ENCODE measurements around the gene IQGAP2.

IQGAP2 gene

DNA sequence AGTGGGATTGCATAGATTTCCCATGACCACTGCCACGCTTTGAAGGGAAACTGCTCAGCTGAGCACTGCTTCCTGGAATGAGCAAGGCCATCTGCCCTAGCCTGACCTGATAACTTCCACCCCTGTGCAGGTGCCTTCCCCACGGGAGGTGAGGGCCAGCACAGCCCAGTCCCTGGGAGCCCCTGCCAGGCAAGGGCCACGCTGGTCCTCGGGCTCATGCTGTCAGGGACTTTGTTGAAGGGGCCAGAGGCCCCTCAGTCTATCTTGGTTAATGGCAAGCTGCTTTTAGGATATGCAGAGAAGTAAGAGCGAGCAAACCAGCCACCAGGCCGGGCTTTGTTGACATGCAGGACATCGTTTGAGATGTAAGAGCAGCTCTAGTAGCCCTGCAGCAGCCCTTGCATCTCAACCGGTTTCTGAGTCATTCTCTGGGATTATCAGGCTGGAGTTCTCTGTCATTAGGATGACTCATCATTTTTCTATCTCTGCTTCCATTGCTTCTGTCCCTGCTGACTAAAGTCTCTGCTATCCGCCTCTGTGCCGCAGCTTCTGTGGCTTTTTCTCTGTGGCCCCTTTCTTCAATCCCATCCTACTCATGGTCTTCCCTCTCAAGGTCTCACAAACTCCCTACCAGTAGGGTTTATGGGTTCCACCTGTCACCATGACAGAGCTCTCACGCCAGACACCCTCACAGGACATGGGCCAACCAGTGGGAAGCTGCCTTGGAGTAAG is 30.6 kb upstream of the IQGAP2 start:
- Histone ChIP-seq H3K27ac (ENCODE audit: extremely low read depth, low read depth, low read length) (no peak overlapping the region), H3K4me1 (ENCODE audit: control insufficient read depth, insufficient read depth, low read length) (no peaks in the 10 kb centered on the region)
- POLR2A ChIA-PET: no interaction called here

DNA sequence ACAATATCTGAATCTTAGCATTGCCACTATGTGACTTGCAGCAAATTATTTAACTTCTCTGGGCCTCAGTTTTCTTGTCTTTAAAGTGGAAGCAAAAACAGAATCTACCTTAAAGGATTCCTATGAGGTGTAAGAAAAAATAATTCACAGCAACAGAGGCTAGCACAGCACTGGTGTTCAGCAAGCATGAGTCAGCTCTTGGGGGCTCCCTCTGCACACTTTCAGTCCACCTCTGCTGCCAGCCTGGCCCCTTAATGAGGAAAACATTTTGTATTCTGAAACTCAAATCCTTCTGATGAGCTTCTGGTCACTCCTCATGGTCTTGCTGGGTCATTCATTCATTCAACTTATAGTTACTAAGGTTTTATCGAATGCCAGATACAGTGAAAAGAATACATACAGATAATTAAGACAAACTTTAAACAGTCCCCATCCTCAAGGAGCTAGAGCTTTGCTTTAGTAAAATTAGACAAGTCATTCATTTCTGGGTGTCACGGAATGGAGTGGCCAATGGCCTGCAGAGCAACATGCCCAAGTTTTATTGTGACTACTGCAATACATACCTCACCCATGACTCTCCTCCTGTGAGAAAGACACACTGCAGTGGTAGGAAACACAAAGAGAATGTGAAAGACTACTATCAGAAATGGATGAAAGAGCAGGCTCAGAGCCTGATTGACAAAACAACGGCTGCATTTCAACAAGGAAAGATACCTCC is 26.8 kb upstream of the IQGAP2 start:
- ChIA-PET CTCF (no interaction called here), POLR2A (no interaction called here)

More for the DNA sequence above, 30.6 kb upstream of the IQGAP2 start:
- no peak overlapping the region for H3K4me3 ChIP-seq (ENCODE audit: low read depth, low read length)
- CTCF ChIA-PET: interaction anchor here (0.7 to 1.9 kb wide), 2 partner anchors 31 to 1337 kb away, joined by 3 to 6 read pairs; partner anchors contain the start of gene IQGAP2
- H3K36me3 ChIP-seq (ENCODE audit: control insufficient read depth in 2 of 2, insufficient read depth in 1 of 2, low read length in 2 of 2): no peaks in the 10 kb centered on the region
- TF ChIP-seq ZNF629 (tag by site-specific recombination; IDR thresholded peaks at IDR 0.05) (peak; percentile 59; the same call in 1 of the 2 replicates), SP7 (tag by site-specific recombination; IDR thresholded peaks at IDR 0.05) (peak; percentile 60), ZNF184 (tag by site-specific recombination; IDR thresholded peaks at IDR 0.05) (0 out of 2 replicates have a peak, but pooled peaks have one; percentile 24), IKZF3 (tag by site-specific recombination; IDR thresholded peaks at IDR 0.05) (no peak), OSR2 (tag by site-specific recombination; IDR thresholded peaks at IDR 0.05) (peak; percentile 69), ZNF169 (tag by site-specific recombination; IDR thresholded peaks at IDR 0.05) (no peak), ZEB2 (tag by site-specific recombination; IDR thresholded peaks at IDR 0.05) (peak; percentile 32; the same call in 1 of the 2 replicates), ZBTB48 (tag by site-specific recombination; IDR thresholded peaks at IDR 0.05) (peak; percentile 31; the same call in 1 of the 2 replicates), TRIM28 (IDR thresholded peaks at IDR 0.05; ENCODE audit: borderline replicate concordance, low read length) (0 out of 2 replicates have a peak, but pooled peaks have one; percentile 22), ZNF660 (tag by site-specific recombination; IDR thresholded peaks at IDR 0.05) (peak; percentile 50; the same call in 1 of the 2 replicates), ZNF600 (tag by site-specific recombination; IDR thresholded peaks at IDR 0.05) (0 out of 2 replicates have a peak, but pooled peaks have one; percentile 38), ZBTB21 (tag by site-specific recombination; IDR thresholded peaks at IDR 0.05) (0 out of 2 replicates have a peak, but pooled peaks have one; percentile 15), ZBTB17 (tag by site-specific recombination; IDR thresholded peaks at IDR 0.05) (peak; percentile 77)
- TF ChIP-seq, protein P1, sequence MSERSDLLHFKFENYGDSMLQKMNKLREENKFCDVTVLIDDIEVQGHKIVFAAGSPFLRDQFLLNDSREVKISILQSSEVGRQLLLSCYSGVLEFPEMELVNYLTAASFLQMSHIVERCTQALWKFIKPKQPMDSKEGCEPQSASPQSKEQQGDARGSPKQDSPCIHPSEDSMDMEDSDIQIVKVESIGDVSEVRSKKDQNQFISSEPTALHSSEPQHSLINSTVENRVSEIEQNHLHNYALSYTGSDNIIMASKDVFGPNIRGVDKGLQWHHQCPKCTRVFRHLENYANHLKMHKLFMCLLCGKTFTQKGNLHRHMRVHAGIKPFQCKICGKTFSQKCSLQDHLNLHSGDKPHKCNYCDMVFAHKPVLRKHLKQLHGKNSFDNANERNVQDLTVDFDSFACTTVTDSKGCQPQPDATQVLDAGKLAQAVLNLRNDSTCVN (tag by site-specific recombination; optimal IDR thresholded peaks at IDR 0.05): no peak
- TF ChIP-seq, protein P2, sequence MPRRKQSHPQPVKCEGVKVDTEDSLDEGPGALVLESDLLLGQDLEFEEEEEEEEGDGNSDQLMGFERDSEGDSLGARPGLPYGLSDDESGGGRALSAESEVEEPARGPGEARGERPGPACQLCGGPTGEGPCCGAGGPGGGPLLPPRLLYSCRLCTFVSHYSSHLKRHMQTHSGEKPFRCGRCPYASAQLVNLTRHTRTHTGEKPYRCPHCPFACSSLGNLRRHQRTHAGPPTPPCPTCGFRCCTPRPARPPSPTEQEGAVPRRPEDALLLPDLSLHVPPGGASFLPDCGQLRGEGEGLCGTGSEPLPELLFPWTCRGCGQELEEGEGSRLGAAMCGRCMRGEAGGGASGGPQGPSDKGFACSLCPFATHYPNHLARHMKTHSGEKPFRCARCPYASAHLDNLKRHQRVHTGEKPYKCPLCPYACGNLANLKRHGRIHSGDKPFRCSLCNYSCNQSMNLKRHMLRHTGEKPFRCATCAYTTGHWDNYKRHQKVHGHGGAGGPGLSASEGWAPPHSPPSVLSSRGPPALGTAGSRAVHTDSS (tag by site-specific recombination; IDR thresholded peaks at IDR 0.05): no peak
- TF ChIP-seq, protein P3, sequence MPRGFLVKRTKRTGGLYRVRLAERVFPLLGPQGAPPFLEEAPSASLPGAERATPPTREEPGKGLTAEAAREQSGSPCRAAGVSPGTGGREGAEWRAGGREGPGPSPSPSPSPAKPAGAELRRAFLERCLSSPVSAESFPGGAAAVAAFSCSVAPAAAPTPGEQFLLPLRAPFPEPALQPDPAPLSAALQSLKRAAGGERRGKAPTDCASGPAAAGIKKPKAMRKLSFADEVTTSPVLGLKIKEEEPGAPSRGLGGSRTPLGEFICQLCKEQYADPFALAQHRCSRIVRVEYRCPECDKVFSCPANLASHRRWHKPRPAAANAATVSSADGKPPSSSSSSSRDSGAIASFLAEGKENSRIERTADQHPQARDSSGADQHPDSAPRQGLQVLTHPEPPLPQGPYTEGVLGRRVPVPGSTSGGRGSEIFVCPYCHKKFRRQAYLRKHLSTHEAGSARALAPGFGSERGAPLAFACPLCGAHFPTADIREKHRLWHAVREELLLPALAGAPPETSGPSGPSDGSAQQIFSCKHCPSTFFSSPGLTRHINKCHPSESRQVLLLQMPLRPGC (tag by site-specific recombination; IDR thresholded peaks at IDR 0.05): no peak
- no peaks in the 10 kb centered on the region for H3K9me3 ChIP-seq (ENCODE audit: control insufficient read depth, insufficient read depth, low read depth, low read length)

More for the DNA sequence above, 26.8 kb upstream of the IQGAP2 start:
- TF ChIP-seq, protein P4, sequence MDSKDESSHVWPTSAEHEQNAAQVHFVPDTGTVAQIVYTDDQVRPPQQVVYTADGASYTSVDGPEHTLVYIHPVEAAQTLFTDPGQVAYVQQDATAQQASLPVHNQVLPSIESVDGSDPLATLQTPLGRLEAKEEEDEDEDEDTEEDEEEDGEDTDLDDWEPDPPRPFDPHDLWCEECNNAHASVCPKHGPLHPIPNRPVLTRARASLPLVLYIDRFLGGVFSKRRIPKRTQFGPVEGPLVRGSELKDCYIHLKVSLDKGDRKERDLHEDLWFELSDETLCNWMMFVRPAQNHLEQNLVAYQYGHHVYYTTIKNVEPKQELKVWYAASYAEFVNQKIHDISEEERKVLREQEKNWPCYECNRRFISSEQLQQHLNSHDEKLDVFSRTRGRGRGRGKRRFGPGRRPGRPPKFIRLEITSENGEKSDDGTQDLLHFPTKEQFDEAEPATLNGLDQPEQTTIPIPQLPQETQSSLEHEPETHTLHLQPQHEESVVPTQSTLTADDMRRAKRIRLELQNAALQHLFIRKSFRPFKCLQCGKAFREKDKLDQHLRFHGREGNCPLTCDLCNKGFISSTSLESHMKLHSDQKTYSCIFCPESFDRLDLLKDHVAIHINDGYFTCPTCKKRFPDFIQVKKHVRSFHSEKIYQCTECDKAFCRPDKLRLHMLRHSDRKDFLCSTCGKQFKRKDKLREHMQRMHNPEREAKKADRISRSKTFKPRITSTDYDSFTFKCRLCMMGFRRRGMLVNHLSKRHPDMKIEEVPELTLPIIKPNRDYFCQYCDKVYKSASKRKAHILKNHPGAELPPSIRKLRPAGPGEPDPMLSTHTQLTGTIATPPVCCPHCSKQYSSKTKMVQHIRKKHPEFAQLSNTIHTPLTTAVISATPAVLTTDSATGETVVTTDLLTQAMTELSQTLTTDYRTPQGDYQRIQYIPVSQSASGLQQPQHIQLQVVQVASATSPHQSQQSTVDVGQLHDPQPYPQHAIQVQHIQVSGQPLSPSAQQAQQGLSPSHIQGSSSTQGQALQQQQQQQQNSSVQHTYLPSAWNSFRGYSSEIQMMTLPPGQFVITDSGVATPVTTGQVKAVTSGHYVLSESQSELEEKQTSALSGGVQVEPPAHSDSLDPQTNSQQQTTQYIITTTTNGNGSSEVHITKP (tag by site-specific recombination; IDR thresholded peaks at IDR 0.05): no peak
- TF ChIP-seq ZBTB8A (tag by site-specific recombination; IDR thresholded peaks at IDR 0.05) (no peak), KLF8 (tag by site-specific recombination; IDR thresholded peaks at IDR 0.05) (no peak), ZSCAN30 (tag by site-specific recombination; IDR thresholded peaks at IDR 0.05) (no peak), PRDM1 (tag by site-specific recombination; IDR thresholded peaks at IDR 0.05) (no peak), GFI1B (tag by site-specific recombination; IDR thresholded peaks at IDR 0.05) (no peak), ZNF843 (tag by site-specific recombination; IDR thresholded peaks at IDR 0.05) (no peak)
- no peaks in the 10 kb centered on the region for H3K36me3 ChIP-seq (ENCODE audit: control insufficient read depth in 2 of 2, insufficient read depth in 1 of 2, low read length in 2 of 2)
- no peak overlapping the region for H3K4me3 ChIP-seq (ENCODE audit: low read depth, low read length)
- no peaks in the 10 kb centered on the region; the same call in 1 of the 2 replicates for H3K4me1 ChIP-seq (ENCODE audit: control insufficient read depth, insufficient read depth, low read length)
- no peak overlapping the region for H3K27ac ChIP-seq (ENCODE audit: extremely low read depth, low read depth, low read length)
- no peaks in the 10 kb centered on the region for H3K9me3 ChIP-seq (ENCODE audit: control insufficient read depth, insufficient read depth, low read depth, low read length)

Data from HEK293 (cell line).